HUES48 (cell line): ENCODE measurements around the gene FRMD1.

Source experiments
- H3K27ac ChIP-seq: one replicate; pipeline ENCODE4 v1.7.0; 2013; ENCODE audit warnings: low read depth, low read length, inconsistent platforms
- H3K27me3 ChIP-seq: 2 replicates; pipeline ENCODE4 v1.6.1; 2013; ENCODE audit warnings: mild to moderate bottlenecking, low read length; ENCODE audit not compliant: control insufficient read depth, insufficient read depth
- H3K36me3 ChIP-seq: 2 replicates; pipeline ENCODE4 v1.6.1; 2013; ENCODE audit warnings: low read length; ENCODE audit not compliant: control insufficient read depth, insufficient read depth
- H3K4me1 ChIP-seq: 2 replicates; pipeline ENCODE4 v1.6.1; 2013; ENCODE audit warnings: mild to moderate bottlenecking, low read length; ENCODE audit not compliant: control insufficient read depth, insufficient read depth
- H3K4me3 ChIP-seq: 2 replicates; pipeline ENCODE4 v1.5.1; 2013; ENCODE audit warnings: mild to moderate bottlenecking, low read depth, low read length
- H3K9ac ChIP-seq: 2 replicates; pipeline ENCODE4 v1.6.1; 2013; ENCODE audit warnings: mild to moderate bottlenecking, low read depth, low read length, moderate library complexity
- H3K9me3 ChIP-seq: 2 replicates; pipeline ENCODE4 v1.6.1; 2013; ENCODE audit warnings: low read length; ENCODE audit not compliant: control insufficient read depth, insufficient read depth

Gene FRMD1

DNA sequence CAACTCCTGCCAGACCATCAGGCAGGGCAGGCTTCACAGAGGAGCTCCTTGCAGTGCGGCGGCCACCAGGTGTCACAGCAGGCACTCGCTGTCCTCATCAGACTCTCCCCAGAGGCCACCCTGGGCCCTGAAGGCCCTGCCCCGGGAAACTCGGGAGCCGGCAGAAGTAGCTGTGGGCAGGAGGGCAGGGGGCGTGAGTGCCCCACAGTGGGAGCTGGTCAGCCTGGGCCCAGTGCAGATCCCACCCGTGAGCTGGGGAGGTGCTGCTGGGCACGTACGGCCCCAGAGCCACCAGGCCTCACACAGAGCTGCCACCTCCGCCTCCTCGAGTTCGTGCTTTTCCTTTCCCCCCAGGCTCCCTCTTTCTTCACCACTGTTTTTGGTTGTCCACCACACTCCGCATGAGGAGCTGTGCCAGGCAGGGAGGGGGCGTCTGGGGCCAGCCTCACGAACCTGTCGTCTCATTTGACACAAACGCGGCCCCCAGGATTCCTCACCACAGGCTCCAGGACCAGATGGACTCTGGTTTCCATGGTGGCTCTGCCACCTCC, 33.8 kb downstream of the FRMD1 start:
- Histone ChIP-seq H3K4me3 (no peak overlapping the region), H3K4me1 (no peaks in the 10 kb centered on the region), H3K9ac (no peak overlapping the region), H3K9me3 (peaks cover 4% of the 10 kb centered on the region; the same call in 1 of the 2 replicates), H3K27ac (no peak overlapping the region), H3K27me3 (no peaks in the 10 kb centered on the region), H3K36me3 (no peaks in the 10 kb centered on the region)

DNA sequence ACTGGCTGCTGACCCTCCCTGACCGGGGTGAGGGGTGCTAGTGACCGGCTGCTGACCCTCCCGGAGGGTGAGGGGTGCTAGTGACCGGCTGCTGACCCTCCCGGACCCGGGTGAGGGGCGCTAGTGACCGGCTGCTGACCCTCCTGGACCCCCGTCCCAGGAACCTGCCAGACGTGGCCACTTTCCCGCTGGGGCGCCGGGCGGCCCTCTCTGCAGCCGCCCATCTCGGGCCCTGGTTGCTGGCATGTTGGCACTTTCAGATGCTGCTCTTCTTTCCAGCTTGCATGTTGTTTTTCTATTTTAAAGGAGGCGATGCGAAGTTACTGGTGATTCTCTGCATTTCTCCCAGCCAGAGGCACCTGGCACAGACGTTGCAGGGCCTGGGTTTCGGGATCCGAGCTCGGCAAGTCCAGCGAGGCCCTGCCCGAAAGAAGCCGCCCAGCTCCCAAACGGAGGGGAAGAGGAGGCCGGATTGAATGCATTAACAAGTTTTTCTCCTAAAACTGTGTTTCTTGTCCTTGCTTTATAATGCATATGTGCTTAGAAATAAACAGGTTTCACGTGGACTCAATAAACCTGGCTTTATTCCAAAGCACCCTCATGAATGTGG, 34.4 kb downstream of the FRMD1 start:
- H3K27ac ChIP-seq, result no peak overlapping the region
- H3K9ac ChIP-seq, result no peak overlapping the region
- no peaks in the 10 kb centered on the region for H3K4me1 ChIP-seq
- H3K4me3 ChIP-seq, result no peak overlapping the region
- no peaks in the 10 kb centered on the region for H3K36me3 ChIP-seq
- peaks cover 9% of the 10 kb centered on the region for H3K9me3 ChIP-seq
- no peaks in the 10 kb centered on the region for H3K27me3 ChIP-seq

DNA sequence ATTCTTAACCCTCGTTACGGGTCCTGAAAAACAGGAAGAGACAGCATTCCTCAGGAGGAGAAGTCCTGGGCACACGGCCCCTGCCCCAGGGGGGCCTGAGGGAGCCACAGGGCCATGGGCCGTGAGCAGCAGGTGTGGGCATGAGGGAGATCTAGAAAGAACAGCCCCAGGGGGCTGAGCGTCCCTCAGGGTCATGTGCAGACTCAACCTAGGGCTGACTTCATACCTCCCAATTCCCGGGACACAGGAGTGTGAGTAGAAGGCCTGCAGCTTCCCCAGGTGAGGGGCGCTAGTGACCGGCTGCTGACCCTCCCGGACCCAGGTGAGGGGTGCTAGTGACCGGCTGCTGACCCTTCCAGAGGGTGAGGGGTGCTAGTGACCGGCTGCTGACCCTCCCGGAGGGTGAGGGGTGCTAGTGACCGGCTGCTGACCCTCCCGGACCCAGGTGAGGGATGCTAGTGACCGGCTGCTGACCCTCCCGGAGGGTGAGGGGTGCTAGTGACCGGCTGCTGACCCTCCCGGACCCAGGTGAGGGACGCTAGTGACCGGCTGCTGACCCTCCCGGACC, 35.1 kb downstream of the FRMD1 start:
- no peak overlapping the region for H3K9ac ChIP-seq

DNA sequence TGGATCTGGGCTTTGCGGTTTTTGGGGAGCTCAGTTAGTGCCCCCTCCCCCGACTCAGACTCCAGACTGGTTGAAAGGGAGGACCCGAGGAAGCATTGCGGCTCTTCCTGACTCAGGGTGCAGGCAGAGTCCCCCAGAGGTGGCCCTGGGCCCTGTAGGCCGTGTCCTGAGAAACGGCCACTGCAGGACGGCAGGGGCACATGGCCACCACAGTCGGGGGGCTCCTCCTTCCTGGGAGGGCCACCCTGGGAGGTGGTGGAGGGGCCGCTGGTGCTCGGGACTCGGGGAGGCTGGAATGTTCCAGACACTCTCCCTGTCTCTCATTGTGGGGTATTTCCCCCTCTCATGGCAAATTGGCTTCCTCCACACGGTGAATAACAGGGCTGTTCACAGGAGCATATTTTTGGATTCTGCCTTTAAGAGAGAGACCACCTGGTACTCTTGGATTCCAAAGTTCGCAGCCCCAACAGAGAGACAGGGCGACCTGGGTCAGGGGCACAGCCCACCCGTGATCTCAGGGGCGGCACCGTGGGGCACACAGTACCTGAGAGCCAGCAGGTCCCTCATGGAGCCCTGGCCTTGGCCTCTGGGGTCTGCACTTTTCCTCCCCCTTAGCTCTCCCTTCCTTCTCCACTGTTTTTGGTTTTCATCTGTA, 35.7 kb downstream of the FRMD1 start:
- H3K9ac ChIP-seq, result no peak overlapping the region
- no peaks in the 10 kb centered on the region for H3K27me3 ChIP-seq
- no peaks in the 10 kb centered on the region for H3K4me1 ChIP-seq
- H3K4me3 ChIP-seq, result no peak overlapping the region
- H3K27ac ChIP-seq, result no peak overlapping the region
- peaks cover 22% of the 10 kb centered on the region for H3K9me3 ChIP-seq
- no peaks in the 10 kb centered on the region for H3K36me3 ChIP-seq

More for the DNA sequence above, 35.1 kb downstream of the FRMD1 start:
- Histone ChIP-seq H3K4me3 (no peak overlapping the region), H3K36me3 (no peaks in the 10 kb centered on the region), H3K27me3 (no peaks in the 10 kb centered on the region), H3K9me3 (peaks cover 16% of the 10 kb centered on the region), H3K4me1 (no peaks in the 10 kb centered on the region), H3K27ac (no peak overlapping the region)

DNA sequence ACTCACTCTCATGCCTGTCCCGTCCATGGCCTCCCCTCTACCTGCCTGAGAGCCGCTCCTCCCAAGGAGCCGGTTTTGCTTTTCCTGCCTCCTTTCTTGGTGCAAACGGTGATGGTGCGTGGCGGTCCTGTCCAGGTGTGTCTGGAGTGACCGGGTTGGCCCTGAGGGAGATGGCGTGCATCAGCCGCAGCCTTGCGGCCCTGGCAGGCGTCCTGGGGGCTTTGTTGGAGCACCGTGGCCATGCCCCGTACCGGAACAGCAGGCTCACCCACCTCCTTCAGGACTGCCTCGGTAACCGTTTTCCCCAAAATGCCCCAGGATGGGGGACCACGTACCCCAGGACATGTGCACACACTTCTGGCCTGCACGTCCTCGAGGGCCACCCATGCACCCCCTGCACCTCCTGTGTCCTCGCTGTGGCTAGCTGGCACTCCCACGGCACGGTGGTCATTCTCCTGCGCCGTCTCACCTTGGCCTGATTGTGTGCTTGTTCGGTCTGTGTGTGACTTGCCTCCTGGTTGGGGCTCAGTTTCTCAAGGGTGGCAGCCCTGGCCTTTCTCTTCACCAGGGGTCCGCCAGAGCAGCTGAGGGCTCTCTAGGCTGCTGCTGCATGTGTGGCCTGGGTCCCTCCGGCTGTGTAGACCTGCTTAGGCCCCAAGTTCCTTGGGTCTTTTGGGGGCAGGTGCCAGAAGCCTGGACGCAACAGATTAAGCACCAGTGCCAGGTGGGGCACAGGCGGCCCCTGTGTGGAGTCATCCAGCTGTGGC, 36.4 kb downstream of the FRMD1 start:
- Histone ChIP-seq H3K36me3 (no peaks in the 10 kb centered on the region), H3K4me3 (no peak overlapping the region), H3K9me3 (peaks cover 23% of the 10 kb centered on the region), H3K27ac (no peak overlapping the region), H3K27me3 (no peaks in the 10 kb centered on the region), H3K4me1 (no peaks in the 10 kb centered on the region), H3K9ac (no peak overlapping the region)

DNA sequence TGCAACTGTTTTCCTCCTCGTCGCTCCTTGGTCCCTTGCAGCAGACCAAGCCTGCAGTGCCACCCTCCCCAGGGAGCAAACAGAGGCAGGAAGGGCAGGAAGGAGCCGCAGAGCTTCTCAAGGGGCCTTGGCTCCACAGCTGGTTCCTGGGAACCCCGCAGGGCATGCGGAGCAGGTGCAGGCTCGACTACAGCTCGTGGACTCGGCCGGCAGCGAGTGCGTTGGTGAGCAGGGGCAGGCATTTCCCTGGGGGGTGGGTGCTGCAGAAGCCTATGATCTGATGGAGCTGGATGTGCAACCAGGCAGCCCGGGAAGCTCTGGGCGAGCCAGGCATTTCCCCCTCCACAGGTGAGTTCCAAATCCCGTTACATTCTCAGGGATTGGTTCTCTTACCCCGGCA, 37.1 kb downstream of the FRMD1 start:
- H3K9me3 ChIP-seq, result peaks cover 25% of the 10 kb centered on the region
- no peak overlapping the region for H3K27ac ChIP-seq
- H3K9ac ChIP-seq, result no peak overlapping the region
- no peak overlapping the region for H3K4me3 ChIP-seq
- H3K36me3 ChIP-seq, result no peaks in the 10 kb centered on the region
- H3K4me1 ChIP-seq, result no peaks in the 10 kb centered on the region
- no peaks in the 10 kb centered on the region for H3K27me3 ChIP-seq

DNA sequence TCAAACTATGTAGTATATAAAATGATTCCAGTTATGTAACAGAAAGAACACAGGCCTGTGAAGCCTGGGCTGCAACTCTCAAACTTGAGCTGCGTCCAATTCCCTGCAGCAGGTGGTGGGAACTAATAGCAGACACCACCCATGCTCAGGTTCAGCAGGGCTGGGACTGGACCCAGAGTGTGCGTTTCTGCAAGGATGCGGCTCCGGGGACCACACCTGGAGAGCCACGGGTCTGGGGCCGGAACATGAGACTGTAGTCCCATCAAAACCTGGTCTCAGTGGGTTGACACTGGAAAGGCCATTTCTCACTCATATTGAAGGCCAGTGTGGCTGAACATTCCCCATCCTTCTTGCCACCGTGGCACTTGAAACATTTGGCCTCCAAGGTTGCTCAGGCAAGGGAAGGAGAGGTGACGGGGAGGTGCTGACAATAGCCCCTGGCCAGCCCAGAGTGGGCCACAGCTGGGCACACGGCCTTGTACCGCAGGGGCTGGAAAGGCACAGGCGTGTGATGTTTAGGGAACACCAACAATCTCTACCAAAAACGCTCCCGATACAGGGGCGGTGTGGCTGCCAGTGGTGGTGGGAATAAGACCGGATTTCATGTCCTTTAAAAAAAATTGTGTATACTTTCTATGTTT, 38.0 kb downstream of the FRMD1 start:
- Histone ChIP-seq H3K4me3 (no peak overlapping the region), H3K9me3 (peaks cover 25% of the 10 kb centered on the region), H3K27me3 (peaks cover 1% of the 10 kb centered on the region; the same call in 1 of the 2 replicates), H3K9ac (no peak overlapping the region), H3K4me1 (peaks cover 3% of the 10 kb centered on the region; the same call in 1 of the 2 replicates), H3K27ac (no peak overlapping the region), H3K36me3 (no peaks in the 10 kb centered on the region)

DNA sequence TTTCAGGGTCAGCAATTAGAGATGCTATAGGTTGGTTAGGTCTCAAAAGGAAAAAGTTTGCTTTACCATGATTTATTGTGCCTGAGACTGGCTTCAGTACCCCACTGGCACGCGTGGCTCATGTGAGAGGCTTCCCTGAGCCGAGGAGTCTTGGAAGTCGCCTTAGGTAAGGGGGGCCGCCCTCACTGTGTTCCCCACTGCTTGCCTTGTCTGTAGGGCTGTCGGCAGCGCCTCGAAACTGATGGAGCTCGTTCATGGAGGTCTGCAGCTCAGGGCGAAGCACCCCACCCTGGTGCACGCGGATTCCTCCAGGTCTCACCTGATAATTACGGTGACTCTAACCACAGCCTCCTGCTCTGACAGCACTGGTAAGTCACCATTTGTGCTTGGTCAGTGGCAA, 39.2 kb downstream of the FRMD1 start:
- Histone ChIP-seq H3K36me3 (no peaks in the 10 kb centered on the region), H3K27ac (no peak overlapping the region), H3K4me3 (no peak overlapping the region), H3K9me3 (peaks cover 25% of the 10 kb centered on the region), H3K4me1 (peaks cover 9% of the 10 kb centered on the region; the same call in 1 of the 2 replicates), H3K27me3 (peaks cover 7% of the 10 kb centered on the region; the same call in 1 of the 2 replicates), H3K9ac (no peak overlapping the region)

DNA sequence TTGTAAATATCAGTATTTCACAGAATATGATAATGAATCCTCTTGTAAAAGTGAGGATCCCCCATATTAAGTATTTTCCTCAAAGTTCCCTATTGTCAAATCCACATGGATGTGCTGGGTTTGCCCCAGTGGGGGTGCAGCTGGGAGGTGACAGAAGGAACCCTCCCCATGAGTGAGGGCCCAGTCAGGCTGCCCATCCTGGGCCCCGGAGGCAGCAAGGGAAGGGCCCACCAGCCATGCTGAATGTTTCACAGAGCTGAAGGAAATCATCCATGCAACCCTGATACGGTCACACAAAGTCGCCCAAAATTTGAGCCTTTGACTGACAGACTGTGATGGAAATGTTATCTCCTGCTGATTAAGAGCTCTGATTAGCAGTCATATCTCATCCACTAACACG, 39.7 kb downstream of the FRMD1 start:
- Histone ChIP-seq H3K9me3 (peaks cover 25% of the 10 kb centered on the region), H3K4me1 (peaks cover 9% of the 10 kb centered on the region; the same call in 1 of the 2 replicates), H3K4me3 (no peak overlapping the region), H3K27ac (no peak overlapping the region), H3K36me3 (no peaks in the 10 kb centered on the region), H3K9ac (no peak overlapping the region), H3K27me3 (peaks cover 7% of the 10 kb centered on the region; the same call in 1 of the 2 replicates)

DNA sequence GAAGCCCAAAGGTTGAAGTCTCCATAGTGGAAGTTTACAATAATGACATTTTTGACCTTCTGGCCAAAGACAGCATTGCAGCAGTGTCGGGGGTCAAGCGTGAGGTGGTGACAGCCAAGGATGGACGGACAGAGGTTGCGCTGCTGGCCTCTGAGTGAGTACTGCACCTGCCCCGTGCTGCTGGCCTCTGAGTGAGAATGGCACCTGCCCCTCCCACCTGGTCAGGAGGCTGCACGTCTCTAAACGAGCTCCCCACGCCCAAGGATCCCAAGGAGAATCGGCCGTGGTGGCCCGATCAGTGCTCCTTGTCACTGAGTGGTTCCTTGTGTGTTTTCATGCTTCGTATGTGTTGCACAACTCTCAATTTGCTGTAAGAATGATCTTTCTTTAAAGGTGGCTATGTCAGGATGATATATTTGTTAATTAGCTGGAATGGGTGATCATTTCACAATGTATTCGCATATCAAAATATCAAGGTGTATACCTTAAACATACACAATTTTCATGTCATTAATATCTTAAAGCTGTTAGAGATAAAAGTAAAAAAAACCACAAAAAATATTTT, 40.4 kb downstream of the FRMD1 start:
- no peak overlapping the region; the same call in 1 of the 2 replicates for H3K4me3 ChIP-seq
- peaks cover 9% of the 10 kb centered on the region; the same call in 1 of the 2 replicates for H3K4me1 ChIP-seq
- no peaks in the 10 kb centered on the region for H3K36me3 ChIP-seq
- no peak overlapping the region for H3K27ac ChIP-seq
- peaks cover 25% of the 10 kb centered on the region for H3K9me3 ChIP-seq
- H3K9ac ChIP-seq, result no peak overlapping the region
- peaks cover 7% of the 10 kb centered on the region; the same call in 1 of the 2 replicates for H3K27me3 ChIP-seq
